PC-3 (cell line): ENCODE data around the gene SLC47A2.

Source experiments
- CTCF ChIP-seq: fragments of 300-600 bp; sonication (generic); conservative IDR thresholded peaks from 2 replicates; pipeline ENCODE4 v1.5.1; 2017; ENCODE audit warnings: antibody characterized with exemption, low read depth, mild to moderate bottlenecking, low read length
- EZH2 ChIP-seq: fragments of 300-600 bp; sonication (generic); IDR thresholded peaks from one replicate; pipeline ENCODE4 v1.6.1; 2017; ENCODE audit warnings: antibody characterized with exemption, mild to moderate bottlenecking, low read length; ENCODE audit not compliant: unreplicated experiment
- EZH2phosphoT487 ChIP-seq: fragments of 300-600 bp; sonication (generic); IDR thresholded peaks from 2 replicates; pipeline ENCODE4 v1.6.1; 2018; ENCODE audit warnings: mild to moderate bottlenecking, antibody characterized with exemption, low read length, borderline replicate concordance

GRCh38 chr17:19678581-19679453, 37.6 kb downstream of the SLC47A2 start:
- TF ChIP-seq CTCF (no peak), EZH2 (no peak), EZH2phosphoT487 (no peak)
